IMR-90 (cell line): Measurements from ENCODE around the gene BLNK. TPM values are rescaled to one million over a fixed set of nuclear protein-coding genes. Genes with fewer than 3 reads are reported as not detected.

ENCODE experiments used
- ATAC-seq: fragments of 200-7000 bp; cut with Tn5 transposase; 2 replicates; pipeline ENCODE4 v1.9.1; 2020; ENCODE audit warnings: low read depth, mild to moderate bottlenecking, moderate library complexity
- BruUV-seq: library from RNA; stranded (reverse); fragments of 400-500 nt; replicated peaks from 2 replicates; lab custom pipeline; 2021; lab: Mats Ljungman, UMichigan
- CTCF ChIA-PET: fragments of 300-600 bp; formaldehyde crosslinking; extraction: SDS; loops from one replicate; lab custom pipeline; 2021; ENCODE audit warnings: antibody characterized with exemption; lab: Yijun Ruan, JAX
- POLR2A ChIA-PET: fragments of 300-600 bp; sonication (Branson Sonifier 250); formaldehyde crosslinking; loops from one replicate; lab custom pipeline; 2022; ENCODE audit warnings: antibody characterized with exemption; ENCODE audit not compliant: unreplicated experiment; lab: Charles Lee
- DNase-seq: peaks from one replicate; pipeline ENCODE4 v3.0.0; 2013
- H2AFZ ChIP-seq: replicated peaks from 2 replicates; pipeline ENCODE3; 2013; ENCODE audit warnings: low read length, mild to moderate bottlenecking; ENCODE audit not compliant: poor library complexity
- H2AK5ac ChIP-seq: 2 replicates; pipeline ENCODE4 v1.6.1; 2013; ENCODE audit warnings: low read depth, low read length, inconsistent platforms
- H2AK9ac ChIP-seq: replicated peaks from 2 replicates; pipeline ENCODE3; 2013; ENCODE audit warnings: mild to moderate bottlenecking, low read depth, low read length, moderate library complexity; ENCODE audit not compliant: poor library complexity
- H2BK120ac ChIP-seq: 2 replicates; pipeline ENCODE4 v1.6.1; 2013; ENCODE audit warnings: low read depth, low read length, inconsistent platforms
- H2BK15ac ChIP-seq: 3 replicates; pipeline ENCODE4 v1.6.1; 2013; ENCODE audit warnings: low read depth, low read length, inconsistent platforms
- H2BK20ac ChIP-seq: 2 replicates; pipeline ENCODE4 v1.6.1; 2013; ENCODE audit warnings: low read depth, mild to moderate bottlenecking, inconsistent platforms, low read length, moderate library complexity
- H2BK5ac ChIP-seq: 2 replicates; pipeline ENCODE4 v1.6.1; 2013; ENCODE audit warnings: mild to moderate bottlenecking, low read depth, low read length, inconsistent platforms; ENCODE audit not compliant: poor library complexity, severe bottlenecking
- H3K14ac ChIP-seq: replicated peaks from 2 replicates; pipeline ENCODE4 v1.6.1; 2013; ENCODE audit warnings: low read depth, low read length, inconsistent platforms
- H3K18ac ChIP-seq: 2 replicates; pipeline ENCODE4 v1.6.1; 2013; ENCODE audit warnings: low read depth, low read length, control low read depth
- H3K23ac ChIP-seq: 2 replicates; pipeline ENCODE4 v1.6.1; 2013; ENCODE audit warnings: low read depth, low read length, inconsistent platforms
- H3K27ac ChIP-seq: 2 replicates; pipeline ENCODE4 v1.5.1; 2013; ENCODE audit warnings: mild to moderate bottlenecking, control low read depth, low read length; ENCODE audit not compliant: insufficient read depth
- H3K27me3 ChIP-seq: 2 replicates; pipeline ENCODE4 v1.6.1; 2013; ENCODE audit warnings: low read length; ENCODE audit not compliant: control insufficient read depth, insufficient read depth
- H3K36me3 ChIP-seq: 2 replicates; pipeline ENCODE4 v1.6.1; 2013; ENCODE audit warnings: low read length, mixed read lengths; ENCODE audit not compliant: control insufficient read depth, insufficient read depth
- H3K4ac ChIP-seq: 2 replicates; pipeline ENCODE4 v1.6.1; 2013; ENCODE audit warnings: low read depth, low read length, inconsistent platforms
- H3K4me1 ChIP-seq: 2 replicates; pipeline ENCODE4 v1.6.1; 2013; ENCODE audit warnings: low read length, mixed read lengths; ENCODE audit not compliant: control insufficient read depth, insufficient read depth
- H3K4me2 ChIP-seq: 2 replicates; pipeline ENCODE4 v1.6.1; 2013; ENCODE audit warnings: low read depth, mild to moderate bottlenecking, control low read depth, low read length, moderate library complexity
- H3K4me3 ChIP-seq: 2 replicates; pipeline ENCODE4 v1.5.1; 2013; ENCODE audit warnings: low read depth, mild to moderate bottlenecking, control low read depth, low read length, moderate library complexity; ENCODE audit not compliant: insufficient read depth
- H3K56ac ChIP-seq: 2 replicates; pipeline ENCODE4 v1.6.1; 2013; ENCODE audit warnings: low read length, inconsistent platforms; ENCODE audit not compliant: insufficient read depth; ENCODE audit errors: extremely low read depth
- H3K79me1 ChIP-seq, 2 experiments: 2 replicates each; pipeline ENCODE4 v1.6.1; 2013; ENCODE audit warnings: low read length in 2 of 2, inconsistent platforms in 1 of 2, low read depth in 1 of 2
- H3K9ac ChIP-seq: 2 replicates; pipeline ENCODE4 v1.6.1; 2013; ENCODE audit warnings: low read depth, low read length, control low read depth
- H3K9me1 ChIP-seq: 2 replicates; pipeline ENCODE4 v1.6.1; 2013; ENCODE audit warnings: low read length, inconsistent platforms; ENCODE audit not compliant: insufficient read depth
- H3K9me3 ChIP-seq: 2 replicates; pipeline ENCODE4 v1.6.1; 2013; ENCODE audit warnings: low read length; ENCODE audit not compliant: control insufficient read depth, insufficient read depth
- H4K20me1 ChIP-seq: 2 replicates; pipeline ENCODE4 v1.6.1; 2013; ENCODE audit warnings: low read length, inconsistent platforms; ENCODE audit not compliant: insufficient read depth
- H4K5ac ChIP-seq: 2 replicates; pipeline ENCODE4 v1.6.1; 2013; ENCODE audit warnings: mild to moderate bottlenecking, low read depth, low read length, control low read depth
- H4K8ac ChIP-seq, 2 experiments: 2 replicates each; pipeline ENCODE4 v1.6.1; 2013; ENCODE audit warnings: low read depth in 2 of 2, low read length in 2 of 2, control low read depth in 1 of 2, inconsistent platforms in 1 of 2
- H4K91ac ChIP-seq: 2 replicates; pipeline ENCODE4 v1.6.1; 2013; ENCODE audit warnings: low read depth, low read length, inconsistent platforms; ENCODE audit not compliant: insufficient read depth
- BHLHE40 ChIP-seq: fragments of 150-350 bp; IDR thresholded peaks from 2 replicates; pipeline ENCODE4 v1.6.1; 2016; ENCODE audit warnings: mild to moderate bottlenecking, low read depth, low read length
- CEBPB ChIP-seq: IDR thresholded peaks from 2 replicates; pipeline ENCODE4 v1.6.1; 2012; ENCODE audit warnings: low read depth, low read length, improper control_type of control experiment
- CHD1 ChIP-seq: IDR thresholded peaks from 2 replicates; pipeline ENCODE4 v1.6.1; 2012; ENCODE audit warnings: low read depth, low read length, improper control_type of control experiment
- FOS ChIP-seq: fragments of 150-350 bp; IDR thresholded peaks from 2 replicates; pipeline ENCODE4 v1.6.1; 2016; ENCODE audit warnings: low read depth, low read length
- MAFK ChIP-seq: IDR thresholded peaks from 2 replicates; pipeline ENCODE4 v1.6.1; 2012; ENCODE audit warnings: low read depth, low read length, improper control_type of control experiment
- MAZ ChIP-seq: IDR thresholded peaks from 2 replicates; pipeline ENCODE4 v1.6.1; 2012; ENCODE audit warnings: low read depth, mild to moderate bottlenecking, low read length, improper control_type of control experiment, moderate library complexity, borderline replicate concordance
- MXI1 ChIP-seq: IDR thresholded peaks from 2 replicates; pipeline ENCODE4 v1.6.1; 2012; ENCODE audit warnings: low read depth, mild to moderate bottlenecking, low read length, moderate library complexity, borderline replicate concordance
- NFE2L2 ChIP-seq: fragments of 150-350 bp; IDR thresholded peaks from 2 replicates; pipeline ENCODE4 v1.6.1; 2016; ENCODE audit warnings: low read depth, mild to moderate bottlenecking, low read length
- POLR2A ChIP-seq: IDR thresholded peaks from 2 replicates; pipeline ENCODE4 v1.6.1; 2012; ENCODE audit warnings: mild to moderate bottlenecking, low read depth, low read length
- RAD21 ChIP-seq: IDR thresholded peaks from 2 replicates; pipeline ENCODE4 v1.6.1; 2012; ENCODE audit warnings: low read length, improper control_type of control experiment
- RCOR1 ChIP-seq: IDR thresholded peaks from 2 replicates; pipeline ENCODE4 v1.6.1; 2012; ENCODE audit warnings: mild to moderate bottlenecking, low read length, improper control_type of control experiment; ENCODE audit not compliant: insufficient replicate concordance
- RFX5 ChIP-seq: IDR thresholded peaks from 2 replicates; pipeline ENCODE4 v1.8.0; 2012; ENCODE audit warnings: low read depth, mild to moderate bottlenecking, low read length, moderate library complexity
- SMC3 ChIP-seq: fragments of 150-350 bp; IDR thresholded peaks from 2 replicates; pipeline ENCODE4 v1.6.1; 2016; ENCODE audit warnings: low read depth, mild to moderate bottlenecking, antibody characterized with exemption, low read length, moderate library complexity
- WGBS, 2 experiments: methylation state at CpG; one replicate each; pipeline versions ENCODE4 v1.1.5 to v1.1.7; 2013; ENCODE audit warnings: missing lambda C conversion rate in 2 of 2; ENCODE audit not compliant: insufficient read length in 1 of 2; ENCODE audit errors: extremely low coverage in 2 of 2; 5-methylcytosine and 5-hydroxymethylcytosine counted together
- dilution Hi-C: fragments of 300-500 bp; cut with HindIII; formaldehyde crosslinking; loops from one replicate; pipeline ENCODE4 v1.14.3; 2018; ENCODE audit warnings: low sequenced_read_pairs; ENCODE audit not compliant: unreplicated experiment
- in situ Hi-C: fragments of 300-500 bp; cut with MboI; formaldehyde crosslinking; loops from 3 replicates; pipeline ENCODE4 v1.14.3; 2019; ENCODE audit warnings: low sequenced_read_pairs, inconsistent platforms, mixed read lengths
- intact Hi-C: fragments of 100-400 bp; cut with micrococcal nuclease; formaldehyde crosslinking; loops from 2 replicates; pipeline ENCODE4 v1.10.0; 2022
- polyA plus RNA-seq, 3 experiments: library from polyadenylated mRNA; depleted of rRNA; stranded (reverse); fragments of >200 nt; gene quantifications; 2 replicates each; pipeline ENCODE4 v1.2.3, GENCODE V29; 2012; ENCODE audit warnings: low replicate concordance in 1 of 3
- total RNA-seq: library from RNA; depleted of rRNA; stranded (reverse); fragments of >200 nt; gene quantifications from 2 replicates; pipeline ENCODE4 v1.2.3, GENCODE V29; 2012
- TF ChIP-seq, protein P1 (sequence below): fragments of 150-350 bp; IDR thresholded peaks from 2 replicates; pipeline ENCODE4 v1.6.1; 2017; ENCODE audit warnings: mild to moderate bottlenecking, antibody characterized with exemption, low read length, low read depth
- TF ChIP-seq, protein P2 (sequence below): fragments of 150-350 bp; IDR thresholded peaks from 2 replicates; pipeline ENCODE4 v1.6.1; 2016; ENCODE audit warnings: low read depth, mild to moderate bottlenecking, low read length, moderate library complexity, borderline replicate concordance
- TF ChIP-seq, protein P3 (sequence below): conservative IDR thresholded peaks from 2 replicates; pipeline ENCODE4 v1.5.1; 2012; ENCODE audit warnings: mild to moderate bottlenecking, low read depth, low read length, improper control_type of control experiment

The BLNK gene
- total and polyA plus RNA-seq, 2 of the 4 experiments (the other 2 are of a cell fraction) = not detected

DNA sequence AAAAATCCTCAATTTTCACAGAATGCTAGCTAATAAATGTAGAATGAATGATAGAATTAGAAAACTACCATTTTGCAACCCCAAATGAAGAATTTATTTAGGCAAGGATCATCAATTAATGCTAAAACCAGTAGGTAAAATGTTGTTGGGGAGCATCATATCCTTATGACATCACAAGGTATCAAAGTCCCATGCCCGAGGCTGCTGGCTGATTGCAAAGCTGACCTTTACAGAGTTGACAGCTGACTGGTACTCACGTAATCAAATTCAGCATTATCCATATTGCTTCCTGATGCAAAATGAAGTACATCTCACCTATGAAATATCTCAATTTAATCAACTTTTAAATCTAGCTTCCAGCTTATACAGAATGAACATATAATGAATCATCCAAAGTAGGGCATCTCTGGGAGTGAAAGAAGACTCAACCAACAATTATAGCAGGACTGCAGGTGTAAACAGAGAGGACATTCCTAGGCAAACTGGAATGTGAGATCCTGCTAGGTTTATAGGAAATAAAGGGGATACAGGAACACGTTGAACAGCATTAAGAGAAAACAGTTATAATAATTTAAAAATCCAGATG, 10.2 kb upstream of the BLNK start:
- dilution Hi-C loops = no loop called here
- H3K36me3 ChIP-seq = no peaks in the 10 kb centered on the region
- no peak overlapping the region for H2BK20ac ChIP-seq
- ATAC-seq (no peak), DNase-seq (no peak)
- H3K23ac ChIP-seq = no peak overlapping the region
- H3K4me3 ChIP-seq = no peak overlapping the region
- intact Hi-C loops = no loop called here
- no peak overlapping the region for H2BK15ac ChIP-seq
- no peak overlapping the region for H3K14ac ChIP-seq
- H3K9me1 ChIP-seq = no peaks in the 10 kb centered on the region
- H4K8ac ChIP-seq = no peak overlapping the region
- H3K56ac ChIP-seq = no peak overlapping the region
- no peak overlapping the region for H4K5ac ChIP-seq
- ChIA-PET POLR2A (no interaction called here), CTCF (no interaction called here)
- no peak overlapping the region for H3K27ac ChIP-seq
- no peak overlapping the region for H2AK5ac ChIP-seq
- H4K91ac ChIP-seq = no peak overlapping the region
- H3K79me1 ChIP-seq = no peaks in the 10 kb centered on the region
- no peak overlapping the region for H2BK120ac ChIP-seq
- H3K9me3 ChIP-seq = no peaks in the 10 kb centered on the region
- H3K4me1 ChIP-seq = no peaks in the 10 kb centered on the region
- no peak overlapping the region for H2AFZ ChIP-seq
- no peak overlapping the region for H3K4me2 ChIP-seq
- no peak overlapping the region for H3K9ac ChIP-seq
- no peaks in the 10 kb centered on the region for H4K20me1 ChIP-seq
- H3K18ac ChIP-seq = no peak overlapping the region
- H3K4ac ChIP-seq = no peak overlapping the region
- no peak overlapping the region for H2AK9ac ChIP-seq
- no peaks in the 10 kb centered on the region for H3K27me3 ChIP-seq
- no TSS peak for BruUV-seq
- H2BK5ac ChIP-seq = no peak overlapping the region
- in situ Hi-C loops = no loop called here
- TF ChIP-seq NFE2L2 (no peak), MAZ (no peak), RAD21 (no peak), RFX5 (no peak), MAFK (no peak), RCOR1 (no peak), CHD1 (no peak), BHLHE40 (no peak), FOS (no peak), MXI1 (no peak), CEBPB (no peak), SMC3 (no peak), POLR2A (no peak)
- TF ChIP-seq, protein P1, sequence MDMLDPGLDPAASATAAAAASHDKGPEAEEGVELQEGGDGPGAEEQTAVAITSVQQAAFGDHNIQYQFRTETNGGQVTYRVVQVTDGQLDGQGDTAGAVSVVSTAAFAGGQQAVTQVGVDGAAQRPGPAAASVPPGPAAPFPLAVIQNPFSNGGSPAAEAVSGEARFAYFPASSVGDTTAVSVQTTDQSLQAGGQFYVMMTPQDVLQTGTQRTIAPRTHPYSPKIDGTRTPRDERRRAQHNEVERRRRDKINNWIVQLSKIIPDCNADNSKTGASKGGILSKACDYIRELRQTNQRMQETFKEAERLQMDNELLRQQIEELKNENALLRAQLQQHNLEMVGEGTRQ = no peak
- TF ChIP-seq, protein P2, sequence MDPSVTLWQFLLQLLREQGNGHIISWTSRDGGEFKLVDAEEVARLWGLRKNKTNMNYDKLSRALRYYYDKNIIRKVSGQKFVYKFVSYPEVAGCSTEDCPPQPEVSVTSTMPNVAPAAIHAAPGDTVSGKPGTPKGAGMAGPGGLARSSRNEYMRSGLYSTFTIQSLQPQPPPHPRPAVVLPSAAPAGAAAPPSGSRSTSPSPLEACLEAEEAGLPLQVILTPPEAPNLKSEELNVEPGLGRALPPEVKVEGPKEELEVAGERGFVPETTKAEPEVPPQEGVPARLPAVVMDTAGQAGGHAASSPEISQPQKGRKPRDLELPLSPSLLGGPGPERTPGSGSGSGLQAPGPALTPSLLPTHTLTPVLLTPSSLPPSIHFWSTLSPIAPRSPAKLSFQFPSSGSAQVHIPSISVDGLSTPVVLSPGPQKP = no peak
- TF ChIP-seq, protein P3, sequence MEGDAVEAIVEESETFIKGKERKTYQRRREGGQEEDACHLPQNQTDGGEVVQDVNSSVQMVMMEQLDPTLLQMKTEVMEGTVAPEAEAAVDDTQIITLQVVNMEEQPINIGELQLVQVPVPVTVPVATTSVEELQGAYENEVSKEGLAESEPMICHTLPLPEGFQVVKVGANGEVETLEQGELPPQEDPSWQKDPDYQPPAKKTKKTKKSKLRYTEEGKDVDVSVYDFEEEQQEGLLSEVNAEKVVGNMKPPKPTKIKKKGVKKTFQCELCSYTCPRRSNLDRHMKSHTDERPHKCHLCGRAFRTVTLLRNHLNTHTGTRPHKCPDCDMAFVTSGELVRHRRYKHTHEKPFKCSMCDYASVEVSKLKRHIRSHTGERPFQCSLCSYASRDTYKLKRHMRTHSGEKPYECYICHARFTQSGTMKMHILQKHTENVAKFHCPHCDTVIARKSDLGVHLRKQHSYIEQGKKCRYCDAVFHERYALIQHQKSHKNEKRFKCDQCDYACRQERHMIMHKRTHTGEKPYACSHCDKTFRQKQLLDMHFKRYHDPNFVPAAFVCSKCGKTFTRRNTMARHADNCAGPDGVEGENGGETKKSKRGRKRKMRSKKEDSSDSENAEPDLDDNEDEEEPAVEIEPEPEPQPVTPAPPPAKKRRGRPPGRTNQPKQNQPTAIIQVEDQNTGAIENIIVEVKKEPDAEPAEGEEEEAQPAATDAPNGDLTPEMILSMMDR = no peak
- no CpG with 5 or more reads among the region's 3 CpGs for WGBS, 2 experiments
